AG04450 (cell line): ENCODE measurements around the gene ZDHHC5. TPM values are rescaled to one million over a fixed set of nuclear protein-coding genes. Genes with fewer than 3 reads are reported as not detected.
A peak's percentile ranks its signal among the peaks of the same experiment; 100 is the strongest.

Experiments used
- CTCF ChIA-PET: fragments of 300-600, 350-600 bp; formaldehyde crosslinking; extraction: SDS; loops from one replicate; lab custom pipeline; 2022; ENCODE audit warnings: antibody characterized with exemption, inconsistent platforms; lab: Charles Lee
- POLR2A ChIA-PET: fragments of 350-600 bp; formaldehyde crosslinking; extraction: SDS; loops from one replicate; lab custom pipeline; 2021; ENCODE audit warnings: antibody characterized with exemption, inconsistent platforms; lab: Yijun Ruan, JAX
- DNase-seq: peaks from one replicate; pipeline ENCODE4 v3.0.0-alpha.2; 2011; ENCODE audit warnings: low read depth, low spot score
- H3K27ac ChIP-seq: one replicate; pipeline ENCODE4 v1.5.1; 2012; ENCODE audit warnings: low read depth, low read length, control low read depth
- H3K27me3 ChIP-seq: one replicate; pipeline ENCODE4 v1.6.0; 2012; ENCODE audit warnings: low read length; ENCODE audit not compliant: control insufficient read depth, insufficient read depth
- H3K4me3 ChIP-seq: 2 replicates; pipeline ENCODE4 v1.5.1; 2011; ENCODE audit warnings: mild to moderate bottlenecking, low read depth, low read length, control low read depth
- H3K9me3 ChIP-seq: 2 replicates; pipeline ENCODE4 v1.5.1; 2012; ENCODE audit warnings: low read length; ENCODE audit not compliant: control insufficient read depth, insufficient read depth
- CTCF ChIP-seq: IDR thresholded peaks from 2 replicates; pipeline ENCODE4 v1.5.1; 2011; ENCODE audit warnings: low read depth, low read length, control low read depth, inconsistent platforms
- polyA plus RNA-seq: library from polyadenylated mRNA; depleted of rRNA; stranded (reverse); fragments of >200 nt; gene quantifications from 2 replicates; pipeline ENCODE4 v1.2.3, GENCODE V29; 2011

ZDHHC5 gene
- polyA plus RNA-seq, 1 experiment, result 56.7 TPM

DNA sequence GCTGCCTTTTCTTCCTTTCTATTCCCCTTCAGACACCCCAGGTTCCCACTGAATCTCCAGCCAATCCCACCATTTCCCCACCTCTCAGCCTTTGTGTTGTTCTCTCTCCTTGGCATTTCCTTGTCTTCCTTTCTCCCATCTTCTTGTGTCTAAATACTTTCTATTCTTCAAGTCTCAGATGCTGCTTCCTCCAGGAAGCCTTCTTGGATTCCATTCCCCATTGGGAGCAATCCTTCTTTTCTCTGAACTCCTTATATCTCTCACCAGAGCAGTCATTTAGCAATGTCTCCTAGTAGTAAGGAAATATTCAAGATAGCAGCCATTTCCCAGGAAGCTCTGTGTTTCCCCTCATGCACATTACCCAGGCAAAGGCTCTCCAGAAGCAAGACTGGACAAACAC lies 33.6 kb upstream of the ZDHHC5 start:
- H3K27me3 ChIP-seq, result peaks cover 17% of the 10 kb centered on the region
- no peak overlapping the region for H3K27ac ChIP-seq
- no peak for DNase-seq
- no peak overlapping the region for H3K4me3 ChIP-seq
- POLR2A ChIA-PET, result no interaction called here
- TF ChIP-seq CTCF, result no peak
- CTCF ChIA-PET, result interaction anchor here (1.0 to 2.4 kb wide), 3 partner anchors 10 to 67 kb away, joined by 4 to 14 read pairs (median 9); partner anchors contain the start of gene UBE2L6
- H3K9me3 ChIP-seq, result no peaks in the 10 kb centered on the region

DNA sequence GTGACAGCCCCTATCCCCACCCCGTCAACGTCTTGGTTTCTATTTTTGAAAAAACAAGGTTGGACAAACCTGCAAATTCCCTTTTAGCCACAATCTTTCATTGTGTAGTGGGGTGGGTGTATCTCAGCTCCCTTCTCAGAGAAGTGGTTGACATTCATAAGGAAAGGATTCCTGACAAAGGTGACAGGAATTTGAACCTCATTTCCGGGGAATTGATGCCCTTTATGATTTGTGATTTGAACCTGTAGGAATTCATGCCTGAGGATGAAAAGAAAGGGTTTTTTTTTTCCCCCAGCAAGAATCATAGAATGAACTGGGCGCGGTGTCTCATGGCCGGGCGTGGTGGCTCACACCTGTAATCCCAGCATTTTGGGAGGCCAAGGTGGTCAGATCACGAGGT lies 32.7 kb upstream of the ZDHHC5 start:
- Histone ChIP-seq H3K27ac (no peak overlapping the region), H3K4me3 (no peak overlapping the region), H3K27me3 (peaks cover 15% of the 10 kb centered on the region), H3K9me3 (no peaks in the 10 kb centered on the region)
- CTCF ChIA-PET, result interaction anchor here (1.7 to 2.4 kb wide), 2 partner anchors 9 to 67 kb away, joined by 9 to 14 read pairs; partner anchors contain the start of gene UBE2L6
- no peak for TF ChIP-seq CTCF
- POLR2A ChIA-PET, result no interaction called here
- DNase-seq, result no peak

- Histone ChIP-seq H3K4me3 (peak overlapping the region; percentile 99), H3K9me3 (no peaks in the 10 kb centered on the region), H3K27me3 (peaks cover 7% of the 10 kb centered on the region), H3K27ac (no peak overlapping the region)
- no peak for DNase-seq
- POLR2A ChIA-PET, result no interaction called here
- CTCF ChIA-PET, result interaction anchor here (0.8 to 2.7 kb wide), 2 partner anchors 9 to 69 kb away, joined by 3 to 15 read pairs; partner anchors contain the start of gene UBE2L6
- TF ChIP-seq CTCF, result no peak
Observed at GRCh38 chr11:57637626-57638004, 30.3 kb upstream of the ZDHHC5 start.

DNA sequence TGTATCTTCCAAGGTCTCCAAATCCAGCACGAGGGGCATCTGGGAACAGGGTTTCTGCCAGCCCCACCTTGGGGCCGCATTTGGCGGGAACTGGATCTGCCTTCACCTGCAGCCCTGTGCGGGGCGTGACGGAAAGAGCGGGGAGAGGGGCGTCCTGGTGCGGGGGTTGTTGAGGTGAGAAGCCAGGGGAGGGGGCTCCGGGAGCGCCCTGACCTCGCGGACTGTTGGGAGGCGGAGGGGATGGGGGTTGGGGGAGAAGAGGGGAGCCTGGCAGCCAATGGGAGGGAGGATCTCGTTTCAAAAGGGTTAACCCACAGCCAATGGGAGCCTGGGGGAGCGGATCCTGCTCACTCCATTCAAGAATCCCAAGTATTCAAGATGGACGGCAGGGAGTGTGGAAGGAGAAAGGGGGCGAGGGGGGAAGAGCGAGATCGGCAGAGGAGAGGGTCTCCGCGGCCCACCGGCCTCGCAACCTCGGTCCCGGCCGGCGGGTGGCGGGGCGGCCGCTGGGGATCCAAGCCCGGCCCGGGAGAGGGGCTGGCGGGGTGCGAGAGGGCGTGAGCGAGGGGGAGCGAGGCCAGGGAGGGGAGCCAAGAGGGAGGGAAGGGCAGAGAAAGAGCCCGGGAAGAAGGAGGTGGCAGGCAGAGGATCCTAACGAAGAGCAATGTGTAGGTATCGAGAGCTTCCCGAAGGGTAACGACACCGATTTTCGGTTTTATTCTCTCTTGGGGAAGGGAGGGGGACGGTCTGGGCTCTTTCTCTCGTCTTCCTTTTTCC lies 29.7 kb upstream of the ZDHHC5 start:
- ChIA-PET CTCF (interaction anchor here (2.7 to 4.6 kb wide), 2 partner anchors 70 to 180 kb away, joined by 15 to 50 read pairs; partner anchors contain the start of gene UBE2L6), POLR2A (interaction anchor here (1.9 kb wide), 1 partner anchor 70 kb away, joined by 11 read pairs; the partner anchor contains the start of gene UBE2L6)
- H3K9me3 ChIP-seq, result no peaks in the 10 kb centered on the region

More for the DNA sequence above, 29.7 kb upstream of the ZDHHC5 start:
- peaks cover 4% of the 10 kb centered on the region for H3K27me3 ChIP-seq
- peak overlapping the region; percentile 73 for H3K27ac ChIP-seq
- H3K4me3 ChIP-seq, result peak overlapping the region; percentile 99
- TF ChIP-seq CTCF, result no peak
- DNase-seq, result peak; percentile 58
